ENCODE data around the gene TOR1AIP2. TPM values are rescaled to one million over a fixed set of nuclear protein-coding genes. Genes with fewer than 3 reads are reported as not detected.

The TOR1AIP2 gene
- total RNA-seq, 1 donor from 2014 or later = 71.1 TPM

DNA sequence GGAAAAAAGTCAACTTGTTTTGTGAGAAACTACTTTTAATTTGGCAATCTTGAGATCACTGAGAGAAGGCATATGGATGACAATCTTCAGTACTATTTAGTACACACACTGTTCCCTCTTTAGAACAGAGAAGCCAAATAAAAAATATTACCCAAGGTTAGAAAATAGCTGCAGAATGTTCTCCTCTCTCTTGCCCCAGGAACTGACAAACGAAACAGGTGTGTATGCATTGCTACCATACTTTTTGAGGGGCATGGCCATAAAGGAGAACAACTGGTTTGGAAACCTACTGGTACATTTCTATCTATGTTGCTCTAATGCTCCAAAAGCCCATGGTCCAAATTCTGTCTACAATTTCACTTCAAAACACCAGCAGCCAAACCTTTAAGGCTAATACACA, 5.7 kb downstream of the TOR1AIP2 start:
- TF ChIP-seq CTCF (IDR thresholded peaks at IDR 0.05; ENCODE audit: unreplicated experiment) = no peak
- Mint-ChIP-seq H3K27me3 (ENCODE audit: unreplicated experiment) (no peaks in the 10 kb centered on the region), H3K4me3 (ENCODE audit: unreplicated experiment) (no peak overlapping the region), H3K4me1 (ENCODE audit: unreplicated experiment) (peaks cover 22% of the 10 kb centered on the region), H3K9me3 (ENCODE audit: unreplicated experiment) (no peaks in the 10 kb centered on the region), H3K27ac (ENCODE audit: unreplicated experiment) (peak overlapping the region; percentile 62), H3K36me3 (ENCODE audit: low read depth, unreplicated experiment) (peaks cover 12% of the 10 kb centered on the region)
- no peak for DNase-seq (ENCODE audit: low spot score)

- H3K4me1 Mint-ChIP-seq (ENCODE audit: unreplicated experiment) = peaks cover 17% of the 10 kb centered on the region
- TF ChIP-seq CTCF (IDR thresholded peaks at IDR 0.05; ENCODE audit: unreplicated experiment) = no peak
- H3K27ac Mint-ChIP-seq (ENCODE audit: unreplicated experiment) = no peak overlapping the region
- no peaks in the 10 kb centered on the region for H3K27me3 Mint-ChIP-seq (ENCODE audit: unreplicated experiment)
- H3K9me3 Mint-ChIP-seq (ENCODE audit: unreplicated experiment) = no peaks in the 10 kb centered on the region
- H3K4me3 Mint-ChIP-seq (ENCODE audit: unreplicated experiment) = no peak overlapping the region
- H3K36me3 Mint-ChIP-seq (ENCODE audit: low read depth, unreplicated experiment) = peaks cover 13% of the 10 kb centered on the region
- no peak for DNase-seq (ENCODE audit: low spot score)
These were observed 6.7 kb downstream of the TOR1AIP2 start for GRCh38 chr1:179870870-179871269.

GRCh38 chr1:179867493-179868330, 9.9 kb downstream of the TOR1AIP2 start:
- peaks cover 21% of the 10 kb centered on the region for H3K36me3 Mint-ChIP-seq (ENCODE audit: low read depth, unreplicated experiment)
- TF ChIP-seq CTCF (IDR thresholded peaks at IDR 0.05; ENCODE audit: unreplicated experiment) = peak; percentile 47
- H3K27ac Mint-ChIP-seq (ENCODE audit: unreplicated experiment) = peak overlapping the region; percentile 39
- H3K27me3 Mint-ChIP-seq (ENCODE audit: unreplicated experiment) = peaks cover 2% of the 10 kb centered on the region
- peaks cover 9% of the 10 kb centered on the region for H3K4me1 Mint-ChIP-seq (ENCODE audit: unreplicated experiment)
- DNase-seq (ENCODE audit: low spot score) = peak; percentile 61
- H3K4me3 Mint-ChIP-seq (ENCODE audit: unreplicated experiment) = peak overlapping the region; percentile 38
- no peaks in the 10 kb centered on the region for H3K9me3 Mint-ChIP-seq (ENCODE audit: unreplicated experiment)

- H3K9me3 Mint-ChIP-seq (ENCODE audit: unreplicated experiment) = no peaks in the 10 kb centered on the region
- H3K27me3 Mint-ChIP-seq (ENCODE audit: unreplicated experiment) = peaks cover 2% of the 10 kb centered on the region
- DNase-seq (ENCODE audit: low spot score) = no peak
- H3K4me3 Mint-ChIP-seq (ENCODE audit: unreplicated experiment) = no peak overlapping the region
- no peak for TF ChIP-seq CTCF (IDR thresholded peaks at IDR 0.05; ENCODE audit: unreplicated experiment)
- H3K4me1 Mint-ChIP-seq (ENCODE audit: unreplicated experiment) = peaks cover 2% of the 10 kb centered on the region
- H3K27ac Mint-ChIP-seq (ENCODE audit: unreplicated experiment) = no peak overlapping the region
- H3K36me3 Mint-ChIP-seq (ENCODE audit: low read depth, unreplicated experiment) = peaks cover 21% of the 10 kb centered on the region
These were observed 11.0 kb downstream of the TOR1AIP2 start for GRCh38 chr1:179866616-179867015.

GRCh38 chr1:179865377-179865776, 12.2 kb downstream of the TOR1AIP2 start:
- H3K9me3 Mint-ChIP-seq (ENCODE audit: unreplicated experiment) = no peaks in the 10 kb centered on the region
- H3K36me3 Mint-ChIP-seq (ENCODE audit: low read depth, unreplicated experiment) = peaks cover 24% of the 10 kb centered on the region
- TF ChIP-seq CTCF (IDR thresholded peaks at IDR 0.05; ENCODE audit: unreplicated experiment) = no peak
- peaks cover 2% of the 10 kb centered on the region for H3K4me1 Mint-ChIP-seq (ENCODE audit: unreplicated experiment)
- H3K4me3 Mint-ChIP-seq (ENCODE audit: unreplicated experiment) = no peak overlapping the region
- no peak for DNase-seq (ENCODE audit: low spot score)
- peaks cover 2% of the 10 kb centered on the region for H3K27me3 Mint-ChIP-seq (ENCODE audit: unreplicated experiment)
- no peak overlapping the region for H3K27ac Mint-ChIP-seq (ENCODE audit: unreplicated experiment)
